ENCODE measurements around the gene CCDC110.
A peak's percentile ranks its signal among the peaks of the same experiment; 100 is the strongest.

Gene CCDC110

DNA sequence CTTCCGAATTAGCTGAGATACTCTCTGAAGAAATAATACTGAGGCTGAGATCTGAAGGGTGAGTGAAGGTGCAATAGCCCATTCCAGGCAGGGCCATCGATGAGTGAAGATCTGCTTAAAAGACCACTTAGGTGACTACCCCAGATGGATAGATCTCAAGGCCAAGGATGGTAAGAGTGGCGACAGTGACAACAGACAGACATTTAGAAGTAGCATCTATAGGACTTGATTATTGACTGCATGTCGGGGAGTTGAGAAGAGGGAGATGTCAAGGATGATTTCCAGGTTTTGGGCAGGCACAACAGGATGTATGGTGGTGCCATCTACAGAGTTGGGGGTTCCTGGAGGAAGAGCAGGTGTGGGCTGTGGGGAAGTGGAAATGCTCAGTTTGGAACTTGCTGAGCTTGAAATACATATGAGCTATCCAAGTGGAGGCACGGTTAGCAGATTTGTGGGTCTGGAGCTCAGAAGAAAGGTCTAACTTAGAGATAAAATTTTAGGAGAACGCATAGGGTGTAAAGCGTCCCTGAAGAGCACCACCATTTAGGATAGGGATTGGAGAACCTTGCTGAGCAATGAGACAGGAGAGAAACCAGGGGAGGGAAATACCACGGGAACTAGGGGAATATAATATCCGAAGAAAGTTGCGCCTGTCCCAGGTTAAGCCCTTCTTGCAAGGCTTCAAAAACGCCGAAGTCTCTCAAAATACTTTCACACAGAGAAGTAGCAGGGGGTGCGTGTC is 46.5 kb downstream of the CCDC110 start:
- no peak for DNase-seq (ENCODE audit: low read depth in 2 of 2, low spot score in 1 of 2)

GRCh38 chr4:185421366-185422124 is 50.0 kb downstream of the CCDC110 start:
- no peak for DNase-seq (ENCODE audit: low read depth in 2 of 2, low spot score in 1 of 2)

DNA sequence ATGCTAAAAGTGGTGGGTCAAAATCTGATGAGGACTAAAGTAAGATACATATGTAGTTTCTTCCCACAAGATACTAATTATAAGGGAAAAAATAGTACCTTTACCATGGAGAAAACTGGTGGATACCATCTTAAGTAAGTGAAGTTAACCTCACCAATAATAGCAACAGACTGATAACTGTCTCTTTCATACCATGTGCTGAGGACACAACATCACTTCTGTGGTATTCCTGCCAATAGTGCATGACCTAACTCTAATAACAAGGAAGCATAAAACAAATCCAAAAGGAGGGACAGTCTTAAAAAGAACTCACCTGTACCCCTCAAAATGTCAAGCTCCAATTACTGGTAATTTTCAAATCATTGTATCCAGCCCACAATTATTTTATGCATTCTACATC is 54.6 kb downstream of the CCDC110 start:
- DNase-seq (ENCODE audit: low read depth in 2 of 2, low spot score in 1 of 2): no peak

DNA sequence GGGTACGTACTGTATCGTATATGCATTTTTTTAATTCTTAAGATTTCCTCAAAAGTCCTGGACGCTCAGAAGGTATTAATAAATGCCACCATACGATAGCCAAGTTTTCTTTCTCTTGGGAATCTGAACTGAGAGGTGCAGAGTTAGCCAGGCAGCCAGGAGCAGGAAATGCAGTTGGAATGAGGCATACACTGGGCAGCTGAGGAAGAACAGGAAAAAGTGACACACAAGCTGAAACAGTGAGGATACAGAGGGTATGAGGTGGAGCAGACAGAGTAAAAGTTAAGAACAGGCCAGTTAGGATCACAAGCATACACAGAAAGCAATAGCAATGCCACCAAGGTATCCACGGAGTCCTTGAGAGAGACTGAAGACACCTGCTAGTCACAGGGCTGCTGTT is 59.1 kb downstream of the CCDC110 start:
- DNase-seq (ENCODE audit: low read depth in 2 of 2, low spot score in 1 of 2): no peak

DNA sequence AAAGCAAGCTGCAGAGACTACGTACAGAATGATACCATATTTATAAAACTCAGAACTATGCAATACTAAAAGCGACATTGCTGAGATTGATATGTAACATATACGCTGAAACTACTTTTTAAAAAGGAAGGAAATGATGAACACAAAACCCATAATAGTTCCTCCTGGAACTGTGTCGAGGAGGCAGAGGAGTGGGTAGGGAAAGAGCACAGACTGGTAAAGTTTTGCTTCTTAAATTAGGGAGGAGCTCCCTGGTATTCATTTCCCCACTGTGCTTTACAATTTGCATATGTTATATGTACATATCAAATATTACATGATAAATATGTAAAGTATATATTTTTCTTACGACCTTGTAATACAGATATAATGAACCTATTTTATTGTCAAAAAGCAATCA is 59.7 kb downstream of the CCDC110 start:
- no peak for DNase-seq (ENCODE audit: low read depth in 2 of 2, low spot score in 1 of 2)

DNA sequence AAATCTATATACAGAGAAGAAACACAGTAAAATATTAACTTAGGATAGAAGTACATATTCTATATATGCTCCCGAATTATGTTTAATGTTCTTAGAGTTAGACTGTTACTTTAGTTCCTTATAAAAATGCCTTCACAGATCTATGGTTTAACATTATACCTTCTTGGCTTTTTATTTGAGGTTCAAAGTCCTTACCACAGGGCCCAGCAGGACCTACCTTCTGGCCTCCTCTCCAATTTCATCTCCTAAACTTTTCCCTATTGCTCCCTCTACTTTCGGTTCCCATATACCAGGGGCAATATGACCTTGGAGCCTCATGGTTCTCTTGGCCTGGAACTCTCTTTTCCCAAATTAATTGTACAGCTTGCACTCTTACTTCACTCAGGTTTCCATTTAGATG is 63.1 kb downstream of the CCDC110 start:
- no peak for DNase-seq (ENCODE audit: low read depth in 2 of 2, low spot score in 1 of 2)

GRCh38 chr4:185405296-185405999 is 66.1 kb downstream of the CCDC110 start:
- no peak for DNase-seq (ENCODE audit: low read depth in 2 of 2, low spot score in 1 of 2)

DNA sequence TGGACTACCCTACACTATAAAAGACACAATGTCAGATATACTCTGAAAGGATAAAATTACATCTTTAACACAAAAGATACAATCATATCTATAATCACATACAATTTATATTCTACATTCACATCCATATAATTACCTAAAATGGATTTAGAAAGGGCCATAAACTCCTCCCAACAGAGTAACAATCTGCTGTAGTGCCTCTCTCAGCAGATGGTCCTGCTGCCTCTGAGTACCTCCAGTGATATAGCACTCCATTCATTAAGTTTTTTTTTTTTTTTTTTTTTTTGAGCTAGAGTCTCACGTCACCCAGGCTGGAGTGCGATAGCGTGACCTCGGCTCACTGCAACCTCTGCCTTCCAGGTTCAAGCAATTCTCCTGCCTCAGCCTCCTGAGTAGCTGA is 67.5 kb downstream of the CCDC110 start:
- no peak for DNase-seq (ENCODE audit: low read depth in 2 of 2, low spot score in 1 of 2)

DNA sequence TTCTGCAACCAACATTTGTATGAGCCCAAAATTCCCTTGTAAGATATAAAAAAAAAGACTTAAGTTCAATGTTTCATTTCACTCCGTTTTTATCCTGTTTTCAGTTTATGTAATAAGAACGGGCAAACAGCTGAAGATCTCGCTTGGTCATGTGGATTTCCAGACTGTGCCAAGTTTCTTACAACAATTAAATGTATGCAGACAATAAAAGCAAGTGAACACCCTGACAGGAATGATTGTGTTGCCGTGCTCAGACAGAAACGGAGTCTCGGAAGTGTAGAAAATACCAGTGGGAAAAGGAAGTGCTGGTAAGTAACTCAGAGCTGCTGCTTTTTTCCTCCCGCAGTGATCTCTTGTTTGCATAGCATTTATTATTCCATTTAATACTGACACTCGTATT is 72.1 kb downstream of the CCDC110 start:
- no peak for DNase-seq (ENCODE audit: low read depth in 2 of 2, low spot score in 1 of 2)

DNA sequence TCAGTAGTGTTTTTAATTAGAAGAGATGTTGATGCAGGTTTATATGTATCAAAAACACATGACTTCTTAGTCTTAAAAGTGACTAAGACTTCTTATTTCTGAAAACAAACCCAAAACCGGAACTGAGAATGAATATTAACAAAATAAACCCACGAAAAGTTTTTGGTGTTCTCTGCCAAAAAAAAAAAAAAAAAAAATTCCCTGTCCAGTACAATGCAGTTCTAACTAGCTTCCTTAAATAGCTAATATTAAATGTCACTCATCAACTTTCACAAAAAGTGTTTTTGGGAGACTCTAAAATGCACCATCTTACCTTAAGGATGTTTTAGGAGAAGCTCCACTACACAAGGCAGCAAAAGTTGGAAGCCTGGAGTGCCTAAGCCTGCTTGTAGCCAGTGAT is 72.9 kb downstream of the CCDC110 start:
- DNase-seq (ENCODE audit: low read depth in 2 of 2, low spot score in 1 of 2): no peak

GRCh38 chr4:185396724-185397385 is 74.7 kb downstream of the CCDC110 start, which contains the start of gene ANKRD37:
Gene ANKRD37, plus strand, starts transcription at chr4:185396841. Its CDS starts 83 bp downstream, at chr4:185396924.
- no peak for DNase-seq (ENCODE audit: low read depth in 2 of 2, low spot score in 1 of 2)

DNA sequence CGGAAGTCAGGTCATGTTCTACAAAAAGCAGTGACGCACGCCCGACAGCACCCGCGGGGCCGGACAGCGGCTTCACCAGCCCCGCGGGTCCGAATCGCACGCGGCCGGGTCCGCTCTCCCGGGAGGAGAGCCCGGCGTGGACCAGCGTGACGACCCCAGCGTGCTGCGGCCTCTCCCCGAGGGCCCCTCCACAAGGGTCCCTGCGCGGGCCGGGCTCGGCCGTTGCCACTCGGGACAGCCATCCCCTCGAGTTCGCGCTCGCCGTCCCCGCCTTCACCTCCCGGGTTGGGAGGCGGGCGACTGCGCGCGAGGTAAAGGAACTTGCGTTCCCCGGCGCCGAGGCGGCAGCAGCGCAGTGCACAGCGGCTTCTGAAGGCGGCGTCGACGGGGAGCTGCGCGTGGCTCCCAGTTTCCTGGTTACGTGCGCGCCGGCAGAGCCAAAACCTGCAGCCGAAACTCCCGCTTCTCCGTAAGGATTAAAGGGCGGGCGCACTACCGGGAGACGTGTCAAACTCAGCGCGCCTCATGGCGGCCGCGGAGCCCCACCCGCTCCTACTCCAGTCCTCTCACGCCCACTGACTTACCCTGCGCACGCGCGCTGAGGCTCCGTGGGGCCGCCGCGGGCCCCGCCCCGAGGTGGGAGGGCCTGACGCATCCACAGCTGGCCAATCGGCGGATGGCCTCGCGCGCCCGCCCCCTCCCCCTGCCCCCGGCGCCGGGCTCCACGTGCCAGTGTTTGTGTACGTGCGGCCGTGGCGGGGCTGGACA is 75.4 kb downstream of the CCDC110 start:
- DNase-seq (ENCODE audit: low read depth in 2 of 2, low spot score in 1 of 2): peak; percentile 89 to 93

GRCh38 chr4:185395238-185395955 is 76.1 kb downstream of the CCDC110 start, which contains the start of gene LRP2BP:
Gene LRP2BP, minus strand, starts transcription at chr4:185395924. Its CDS starts 17,738 bp downstream, at chr4:185378186.
- DNase-seq (ENCODE audit: low read depth in 2 of 2, low spot score in 1 of 2): no peak

Measured in stimulated activated CD8-positive, alpha-beta memory T cell treated with anti-CD3 and anti-CD28 coated beads, Interleukin-4, amount 100 ng/mL, for 4 hours (primary cell).